Activated naive CD4-positive, alpha-beta T cell treated with anti-CD3 and anti-CD28 coated beads, Interleukin-2, amount 50 U/mL, for 24 hours (primary cell): ENCODE results near the gene SPIRE2.
"Not testable (repeated sequence)": the region's sequence is repeated elsewhere in the genome, so short reads cannot be mapped to it uniquely, and the experiment has no call there.

Experiments
- H3K27ac Mint-ChIP-seq: one replicate; pipeline ENCODE4 v1.8.0; 2021; ENCODE audit warnings: mild to moderate bottlenecking, mixed read lengths
- H3K27me3 Mint-ChIP-seq: one replicate; pipeline ENCODE4 v1.8.0; 2021; ENCODE audit warnings: mixed read lengths
- H3K36me3 Mint-ChIP-seq: one replicate; pipeline ENCODE4 v1.8.0; 2021; ENCODE audit warnings: mixed read lengths
- H3K4me1 Mint-ChIP-seq: one replicate; pipeline ENCODE4 v1.8.0; 2021; ENCODE audit warnings: mixed read lengths
- H3K4me3 Mint-ChIP-seq: one replicate; pipeline ENCODE4 v1.8.0; 2021; ENCODE audit warnings: mild to moderate bottlenecking, mixed read lengths
- H3K9me3 Mint-ChIP-seq: one replicate; pipeline ENCODE4 v1.8.0; 2021; ENCODE audit warnings: mixed read lengths

SPIRE2 gene

DNA sequence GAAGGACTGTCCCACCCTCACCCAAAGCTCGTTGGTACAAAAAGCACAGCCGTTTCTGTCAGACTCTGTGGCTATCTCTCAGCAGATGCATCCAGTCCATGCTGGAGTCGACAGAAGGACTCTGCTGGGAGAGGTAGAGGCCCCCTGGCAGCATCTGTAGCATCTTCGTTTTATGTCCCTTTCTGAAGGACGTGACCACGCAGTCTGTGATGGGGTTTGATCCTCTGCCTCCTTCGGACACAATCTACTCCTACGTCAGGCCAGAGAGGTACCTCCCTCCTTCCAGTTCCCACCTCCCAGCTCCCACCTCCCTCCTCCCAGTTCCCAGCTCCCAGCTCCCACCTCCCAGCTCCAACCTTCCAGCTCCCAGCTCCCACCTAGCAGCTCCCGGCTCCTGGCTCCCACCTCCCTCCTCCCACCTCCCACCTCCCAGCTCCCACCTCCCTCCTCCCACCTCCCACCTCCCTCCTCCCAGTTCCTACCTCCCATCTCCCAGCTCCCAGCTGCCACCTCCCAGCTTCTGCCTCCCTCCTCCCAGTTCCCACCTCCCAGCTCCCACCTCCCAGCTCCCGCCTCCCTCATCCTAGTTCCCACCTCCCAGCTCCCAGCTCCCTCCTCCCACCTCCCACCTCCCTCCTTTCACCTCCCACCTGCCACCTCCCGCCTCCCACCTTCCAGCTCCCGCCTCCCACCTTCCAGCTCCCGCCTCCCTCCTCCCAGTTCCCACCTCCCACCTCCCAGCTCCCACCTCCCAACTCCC is 79.0 kb downstream of the SPIRE2 start:
- Mint-ChIP-seq H3K4me1 (no peaks in the 10 kb centered on the region), H3K27ac (no peak overlapping the region), H3K9me3 (no peaks in the 10 kb centered on the region), H3K36me3 (no peaks in the 10 kb centered on the region), H3K27me3 (no peaks in the 10 kb centered on the region), H3K4me3 (no peak overlapping the region)

- Mint-ChIP-seq H3K9me3 (no peaks in the 10 kb centered on the region), H3K36me3 (no peaks in the 10 kb centered on the region), H3K27me3 (no peaks in the 10 kb centered on the region), H3K4me1 (no peaks in the 10 kb centered on the region), H3K27ac (no peak overlapping the region), H3K4me3 (no peak overlapping the region)
Measured at GRCh38 chr16:89908236-89908635, 80.0 kb downstream of the SPIRE2 start.

DNA sequence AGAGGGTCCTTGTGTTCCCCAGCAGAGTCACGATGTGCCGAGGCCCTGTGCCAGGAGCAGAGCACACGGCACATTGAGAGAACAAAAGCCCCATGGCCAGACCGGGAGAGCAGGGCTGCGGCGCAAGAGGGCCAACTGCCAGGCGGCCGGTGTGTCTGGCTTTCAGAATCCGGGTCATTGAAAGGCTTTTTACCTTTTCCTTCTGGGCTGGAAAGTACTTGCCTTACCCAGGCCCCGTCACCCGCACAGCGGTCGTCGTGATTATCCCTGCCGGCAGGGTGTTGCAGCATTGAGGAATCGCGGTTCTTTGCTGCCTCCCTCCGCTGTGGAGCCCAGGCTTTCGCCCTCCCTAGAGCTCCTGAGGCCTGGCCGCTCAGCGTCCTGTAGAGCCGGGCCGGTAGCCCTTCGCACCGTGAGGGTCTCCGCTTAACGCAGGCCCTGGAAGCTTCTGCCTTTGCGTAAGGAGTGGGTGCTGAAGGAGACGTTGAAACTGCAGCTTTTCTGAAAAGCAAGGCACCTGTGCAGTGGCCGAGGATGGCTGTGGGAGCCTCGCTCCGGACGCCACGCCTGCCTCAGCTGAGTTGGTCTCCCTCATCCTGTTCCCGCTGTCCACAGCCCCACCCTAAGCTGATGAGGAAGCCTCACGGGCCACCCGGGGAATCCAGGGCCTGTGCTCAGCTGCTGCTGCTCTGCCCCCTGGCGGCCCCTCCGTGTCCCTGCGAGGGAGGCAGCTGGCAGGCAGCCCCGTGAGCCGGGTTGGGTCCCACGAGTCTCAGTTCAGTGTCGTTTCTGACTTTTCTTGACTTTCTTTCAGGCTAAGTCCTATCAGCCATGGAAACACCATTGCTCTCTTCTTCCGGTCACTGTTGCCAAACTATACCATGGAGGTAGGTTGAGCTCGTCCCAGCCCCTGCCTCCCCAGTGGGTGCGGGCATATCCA is 81.8 kb downstream of the SPIRE2 start:
- Mint-ChIP-seq H3K4me1 (no peaks in the 10 kb centered on the region), H3K27ac (no peak overlapping the region)

GRCh38 chr16:89910717-89911354 is 82.6 kb downstream of the SPIRE2 start:
- Mint-ChIP-seq H3K36me3 (no peaks in the 10 kb centered on the region), H3K4me1 (no peaks in the 10 kb centered on the region), H3K27ac (peak overlapping the region; percentile 74), H3K27me3 (no peaks in the 10 kb centered on the region), H3K4me3 (no peak overlapping the region), H3K9me3 (no peaks in the 10 kb centered on the region)

More for the DNA sequence above, 81.8 kb downstream of the SPIRE2 start:
- H3K27me3 Mint-ChIP-seq: no peaks in the 10 kb centered on the region
- H3K9me3 Mint-ChIP-seq: no peaks in the 10 kb centered on the region
- no peaks in the 10 kb centered on the region for H3K36me3 Mint-ChIP-seq
- H3K4me3 Mint-ChIP-seq: no peak overlapping the region

GRCh38 chr16:89911375-89911774 is 83.1 kb downstream of the SPIRE2 start:
- Mint-ChIP-seq H3K27ac (peak overlapping the region; percentile 74), H3K4me1 (peaks cover 3% of the 10 kb centered on the region), H3K36me3 (no peaks in the 10 kb centered on the region)

GRCh38 chr16:89912143-89912542 is 83.9 kb downstream of the SPIRE2 start:
- Mint-ChIP-seq H3K9me3 (no peaks in the 10 kb centered on the region), H3K4me1 (peaks cover 3% of the 10 kb centered on the region), H3K27ac (no peak overlapping the region), H3K4me3 (no peak overlapping the region), H3K27me3 (no peaks in the 10 kb centered on the region), H3K36me3 (no peaks in the 10 kb centered on the region)

More at GRCh38 chr16:89911375-89911774, 83.1 kb downstream of the SPIRE2 start:
- no peaks in the 10 kb centered on the region for H3K9me3 Mint-ChIP-seq
- no peak overlapping the region for H3K4me3 Mint-ChIP-seq
- no peaks in the 10 kb centered on the region for H3K27me3 Mint-ChIP-seq

DNA sequence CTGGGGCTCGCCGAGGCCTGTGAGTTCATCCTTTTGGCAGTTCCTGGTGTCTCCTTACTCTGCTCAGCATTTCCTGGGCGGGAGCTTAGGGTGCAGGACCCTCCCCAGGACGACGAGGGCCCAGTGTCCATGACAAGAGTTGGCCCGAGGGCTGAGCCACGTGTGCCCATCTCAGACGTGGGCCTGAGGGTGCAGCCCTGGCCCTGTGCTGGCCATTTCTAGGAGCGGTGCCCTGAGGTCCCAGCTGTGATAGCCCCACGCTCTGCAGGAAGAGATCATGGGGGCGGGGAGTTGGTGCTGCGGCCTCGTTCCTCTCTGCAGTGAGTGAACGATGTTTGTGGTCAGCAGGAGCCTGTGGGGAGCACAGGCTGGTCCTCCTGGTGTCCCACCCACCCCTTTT is 84.4 kb downstream of the SPIRE2 start:
- Mint-ChIP-seq H3K4me3 (no peak overlapping the region), H3K36me3 (no peaks in the 10 kb centered on the region), H3K9me3 (no peaks in the 10 kb centered on the region), H3K4me1 (peaks cover 7% of the 10 kb centered on the region), H3K27me3 (no peaks in the 10 kb centered on the region), H3K27ac (no peak overlapping the region)

GRCh38 chr16:89913408-89914387 is 85.4 kb downstream of the SPIRE2 start:
- Mint-ChIP-seq H3K27ac (no peak overlapping the region), H3K4me1 (peaks cover 13% of the 10 kb centered on the region), H3K4me3 (no peak overlapping the region), H3K9me3 (no peaks in the 10 kb centered on the region), H3K36me3 (no peaks in the 10 kb centered on the region), H3K27me3 (peaks cover 1% of the 10 kb centered on the region)

DNA sequence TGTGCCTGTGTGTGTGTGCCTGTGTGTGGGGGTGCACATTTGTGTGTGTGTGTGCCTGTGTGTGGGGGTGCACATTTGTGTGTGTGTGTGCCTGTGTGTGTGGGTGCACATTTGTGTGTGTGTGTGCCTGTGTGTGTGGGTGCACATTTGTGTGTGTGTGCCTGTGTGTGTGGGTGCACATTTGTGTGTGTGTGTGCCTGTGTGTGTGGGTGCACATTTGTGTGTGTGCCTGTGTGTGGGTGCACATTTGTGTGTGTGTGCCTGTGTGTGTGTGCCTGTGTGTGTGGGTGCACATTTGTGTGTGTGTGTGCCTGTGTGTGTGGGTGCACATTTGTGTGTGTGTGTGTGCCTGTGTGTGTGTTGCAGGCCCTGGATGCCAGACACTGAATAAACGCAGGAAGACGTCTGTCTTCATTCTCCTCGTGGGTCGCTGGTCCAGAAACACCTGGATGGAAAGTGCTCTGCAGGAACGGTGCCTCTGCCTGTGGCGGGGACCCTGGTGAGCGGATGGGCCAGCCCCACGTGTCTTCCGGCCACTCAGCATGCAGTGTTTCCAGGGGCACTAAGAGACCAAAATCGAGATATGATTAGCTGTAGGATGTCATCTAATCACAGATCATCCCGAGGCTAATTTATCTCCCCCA is 86.5 kb downstream of the SPIRE2 start:
- H3K27me3 Mint-ChIP-seq, H3K36me3 Mint-ChIP-seq, H3K4me3 Mint-ChIP-seq, H3K9me3 Mint-ChIP-seq, H3K27ac Mint-ChIP-seq: not testable (repeated sequence)
- peaks cover 20% of the 10 kb centered on the region for H3K4me1 Mint-ChIP-seq

GRCh38 chr16:89915303-89916232 is 87.3 kb downstream of the SPIRE2 start:
- Mint-ChIP-seq H3K4me3 (peak overlapping the region; percentile 51), H3K27me3 (peaks cover 5% of the 10 kb centered on the region), H3K4me1 (peaks cover 25% of the 10 kb centered on the region), H3K9me3 (no peaks in the 10 kb centered on the region), H3K36me3 (no peaks in the 10 kb centered on the region), H3K27ac (no peak overlapping the region)

GRCh38 chr16:89917773-89918452 is 89.6 kb downstream of the SPIRE2 start:
- peaks cover 12% of the 10 kb centered on the region for H3K27me3 Mint-ChIP-seq
- H3K36me3 Mint-ChIP-seq: no peaks in the 10 kb centered on the region
- H3K9me3 Mint-ChIP-seq: no peaks in the 10 kb centered on the region
- H3K27ac Mint-ChIP-seq: no peak overlapping the region
- peak overlapping the region; percentile 61 for H3K4me3 Mint-ChIP-seq
- peaks cover 35% of the 10 kb centered on the region for H3K4me1 Mint-ChIP-seq

GRCh38 chr16:89918453-89919347 is 90.4 kb downstream of the SPIRE2 start, which contains the start of gene MC1R:
Gene MC1R, plus strand, starts transcription at chr16:89918862. Its CDS starts 397 bp downstream, at chr16:89919259.
- Mint-ChIP-seq H3K9me3 (no peaks in the 10 kb centered on the region), H3K36me3 (no peaks in the 10 kb centered on the region), H3K4me3 (peak within 1 kb of the TSS; percentile 61), H3K27me3 (peaks cover 12% of the 10 kb centered on the region), H3K27ac (peak within 1 kb of the TSS; percentile 70), H3K4me1 (peaks cover 35% of the 10 kb centered on the region)
